Measurements from ENCODE around the gene HYAL3.

HYAL3 gene

DNA sequence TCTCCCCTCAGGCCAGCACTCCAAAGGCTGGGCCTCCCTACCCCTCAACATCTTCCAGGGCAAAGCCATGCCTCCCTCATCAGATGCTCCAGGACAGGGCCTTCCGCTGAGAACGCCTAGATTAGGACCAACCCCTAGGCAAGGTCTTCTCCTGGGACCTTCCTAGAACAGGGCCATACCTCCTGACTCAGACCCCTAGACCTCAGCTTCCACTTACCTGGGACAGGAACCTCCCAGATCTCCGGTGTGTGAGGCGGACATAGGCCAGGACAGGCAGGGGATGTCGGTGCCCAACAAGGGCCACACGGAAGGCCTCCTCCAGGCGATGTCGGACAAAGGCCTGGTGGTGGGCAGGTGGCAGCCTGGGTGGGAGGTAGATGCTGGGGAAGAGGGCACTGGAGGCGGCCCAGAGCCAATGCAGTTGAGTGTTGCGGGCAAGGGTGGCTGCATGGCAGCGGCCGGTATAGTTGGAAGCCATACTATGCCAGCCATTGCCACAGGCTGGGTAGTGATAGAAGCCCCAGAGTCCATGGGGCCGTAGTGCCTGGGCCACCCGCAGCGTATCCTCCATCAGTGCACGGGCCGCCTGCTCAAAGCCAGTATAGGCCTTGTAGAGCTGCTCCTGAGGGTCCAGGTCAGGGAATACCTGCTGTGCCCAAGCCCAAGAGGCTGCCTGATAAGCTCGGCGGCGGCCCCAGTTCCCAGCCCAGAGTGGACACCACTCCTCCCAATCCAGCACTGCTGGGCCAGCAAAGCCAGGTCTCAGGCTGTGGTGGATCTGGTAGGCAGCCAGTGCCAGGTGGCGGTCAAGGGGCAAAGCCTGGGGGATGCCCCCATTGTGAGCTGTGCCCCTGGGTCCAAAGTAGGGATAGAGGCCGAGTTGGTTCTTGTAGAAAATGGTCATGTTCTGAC is 4.5 kb downstream of the HYAL3 start:
- no peak for DNase-seq (ENCODE audit: low read depth)
- TF ChIP-seq, protein P1, sequence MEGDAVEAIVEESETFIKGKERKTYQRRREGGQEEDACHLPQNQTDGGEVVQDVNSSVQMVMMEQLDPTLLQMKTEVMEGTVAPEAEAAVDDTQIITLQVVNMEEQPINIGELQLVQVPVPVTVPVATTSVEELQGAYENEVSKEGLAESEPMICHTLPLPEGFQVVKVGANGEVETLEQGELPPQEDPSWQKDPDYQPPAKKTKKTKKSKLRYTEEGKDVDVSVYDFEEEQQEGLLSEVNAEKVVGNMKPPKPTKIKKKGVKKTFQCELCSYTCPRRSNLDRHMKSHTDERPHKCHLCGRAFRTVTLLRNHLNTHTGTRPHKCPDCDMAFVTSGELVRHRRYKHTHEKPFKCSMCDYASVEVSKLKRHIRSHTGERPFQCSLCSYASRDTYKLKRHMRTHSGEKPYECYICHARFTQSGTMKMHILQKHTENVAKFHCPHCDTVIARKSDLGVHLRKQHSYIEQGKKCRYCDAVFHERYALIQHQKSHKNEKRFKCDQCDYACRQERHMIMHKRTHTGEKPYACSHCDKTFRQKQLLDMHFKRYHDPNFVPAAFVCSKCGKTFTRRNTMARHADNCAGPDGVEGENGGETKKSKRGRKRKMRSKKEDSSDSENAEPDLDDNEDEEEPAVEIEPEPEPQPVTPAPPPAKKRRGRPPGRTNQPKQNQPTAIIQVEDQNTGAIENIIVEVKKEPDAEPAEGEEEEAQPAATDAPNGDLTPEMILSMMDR (IDR thresholded peaks at IDR 0.05; ENCODE audit: insufficient read depth, low read depth, low read length, missing control alignments) = no peak
- no peak overlapping the region for H3K4me3 ChIP-seq (ENCODE audit: low read length)

DNA sequence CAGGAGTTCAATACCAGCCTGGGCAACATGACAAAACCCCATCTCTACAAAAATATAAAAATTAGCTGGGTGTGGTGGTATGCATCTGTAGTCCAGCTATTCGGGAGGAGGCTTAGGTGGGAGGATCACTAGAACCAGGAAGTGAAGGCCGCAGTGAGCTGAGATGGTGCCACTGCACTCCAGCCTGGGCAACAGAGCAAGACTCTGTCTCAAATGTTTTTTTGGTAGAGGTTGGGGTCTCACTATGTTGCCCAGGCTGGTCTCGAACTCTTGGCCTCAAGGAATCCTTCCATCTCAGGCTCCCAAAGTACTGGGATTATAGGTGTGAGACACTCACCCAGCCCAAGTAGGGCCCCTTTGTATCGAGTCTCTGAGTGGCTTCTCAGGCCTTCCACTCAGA is 5.1 kb downstream of the HYAL3 start:
- TF ChIP-seq, protein P1 (IDR thresholded peaks at IDR 0.05; ENCODE audit: insufficient read depth, low read depth, low read length, missing control alignments) = no peak
- DNase-seq (ENCODE audit: low read depth) = no peak
- H3K4me3 ChIP-seq (ENCODE audit: low read length) = no peak overlapping the region

DNA sequence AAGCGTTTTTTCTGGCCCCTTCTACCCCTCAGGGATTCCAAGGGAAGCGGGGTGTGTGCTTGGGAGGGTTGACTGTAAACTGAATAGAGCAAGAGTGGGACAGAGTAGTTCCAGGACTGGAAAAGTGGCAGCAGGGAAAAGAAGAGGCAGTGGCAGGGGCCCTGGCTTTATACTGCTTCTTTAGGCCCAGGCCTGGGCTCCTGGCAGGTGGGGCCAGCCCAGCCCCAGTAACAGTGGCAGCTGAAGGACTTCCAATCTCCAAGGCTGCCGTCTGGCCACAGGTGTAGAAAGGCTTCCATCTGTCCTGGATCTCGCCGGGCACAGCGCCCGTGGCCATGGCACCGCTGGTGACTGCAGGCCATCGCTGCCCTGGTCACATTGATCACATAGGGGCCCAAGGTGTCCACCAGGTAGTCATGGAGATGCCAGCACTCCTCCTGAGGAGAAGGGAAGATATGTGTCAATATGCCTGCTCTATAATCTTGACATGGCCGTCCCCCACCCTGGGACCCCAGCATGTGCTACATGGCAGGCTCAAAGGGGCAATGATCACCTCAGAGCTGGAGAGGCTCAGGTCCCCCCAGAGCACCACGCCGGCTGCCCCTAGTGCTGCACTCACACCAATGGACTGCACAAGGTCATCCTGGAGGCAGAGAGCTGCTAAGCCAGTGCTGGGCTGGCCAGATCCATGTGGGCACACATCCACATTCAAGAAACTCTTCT is 6.0 kb downstream of the HYAL3 start:
- no peak for DNase-seq (ENCODE audit: low read depth)
- TF ChIP-seq, protein P1 (IDR thresholded peaks at IDR 0.05; ENCODE audit: insufficient read depth, low read depth, low read length, missing control alignments) = no peak
- H3K4me3 ChIP-seq (ENCODE audit: low read length) = peak overlapping the region; percentile 96

DNA sequence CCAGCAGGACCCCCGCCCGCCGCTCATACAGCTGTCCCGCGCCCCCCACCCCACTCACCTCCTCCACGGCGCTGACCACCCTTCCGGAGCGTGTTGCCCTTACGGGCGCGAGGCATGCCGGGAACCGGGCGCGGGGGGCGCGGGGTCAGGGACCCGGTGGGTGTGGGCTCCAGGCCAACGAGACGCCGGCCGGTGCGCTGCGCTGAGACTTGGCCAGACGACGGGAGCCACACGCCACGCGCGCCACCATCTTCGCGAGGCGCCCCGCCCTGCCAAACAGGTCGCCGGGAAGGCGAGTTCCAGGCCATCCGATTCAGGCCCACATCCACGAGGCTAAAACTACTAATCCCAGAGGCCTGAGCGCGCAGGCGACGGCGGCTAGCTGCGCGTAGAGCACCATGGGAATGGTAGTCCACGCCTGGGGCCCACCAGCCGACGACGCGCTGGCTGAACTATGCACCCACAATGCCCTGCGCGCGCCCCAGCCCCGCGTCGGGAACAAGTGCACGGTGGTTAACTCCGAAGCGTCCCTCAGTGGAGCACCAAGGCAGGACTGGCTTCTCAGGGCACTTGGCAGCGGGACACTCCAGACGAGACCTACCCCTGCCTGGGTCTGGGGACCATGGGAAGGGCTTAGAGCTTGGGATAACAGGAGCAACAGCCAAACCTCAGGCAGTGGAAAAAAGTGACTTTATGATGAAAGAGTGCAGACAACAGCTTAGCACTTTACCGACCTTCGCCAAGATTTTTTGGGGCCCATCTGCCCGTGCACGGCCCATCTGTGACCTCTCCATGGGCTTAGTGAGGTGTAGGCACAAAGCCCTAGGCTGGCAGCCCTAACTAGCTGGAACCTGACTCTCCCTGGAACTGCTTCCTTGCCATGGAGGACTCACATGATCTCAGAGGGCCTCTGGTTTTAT is 6.8 kb downstream of the HYAL3 start, which contains the start of gene IFRD2:
Gene IFRD2, minus strand, starts transcription at position 271 of the 920 bp plus-strand sequence. Its CDS starts 155 bp downstream, at position 116.
- H3K4me3 ChIP-seq (ENCODE audit: low read length) = peak within 1 kb of the TSS; percentile 96
- DNase-seq (ENCODE audit: low read depth) = peak; percentile 99
- TF ChIP-seq, protein P1 (IDR thresholded peaks at IDR 0.05; ENCODE audit: insufficient read depth, low read depth, low read length, missing control alignments) = no peak

DNA sequence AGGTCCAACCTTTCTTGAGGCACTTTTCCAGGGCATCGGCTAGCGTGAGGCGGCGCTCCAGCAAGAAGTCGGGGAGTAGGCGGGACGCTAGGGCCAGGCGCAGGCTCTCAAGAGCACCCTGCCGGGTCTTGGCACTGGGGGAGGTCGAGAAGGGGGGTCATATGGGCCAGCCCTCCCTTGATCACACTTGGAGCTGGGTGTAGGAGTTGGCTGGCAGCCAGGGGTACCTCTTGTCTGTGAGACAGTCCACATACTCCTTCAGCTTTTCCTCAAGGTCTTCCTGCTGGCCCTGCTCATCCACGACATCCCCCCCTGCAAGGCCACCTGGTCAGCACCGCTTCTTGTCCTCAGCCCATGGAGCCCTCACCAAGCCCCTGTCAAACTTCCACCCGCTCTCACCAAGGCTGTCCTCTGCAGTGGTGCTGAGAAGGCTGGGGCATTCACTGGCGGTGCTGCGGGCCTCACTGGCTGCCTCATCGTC is 9.0 kb downstream of the HYAL3 start:
- TF ChIP-seq, protein P1 (IDR thresholded peaks at IDR 0.05; ENCODE audit: insufficient read depth, low read depth, low read length, missing control alignments) = no peak
- no peak for DNase-seq (ENCODE audit: low read depth)
- H3K4me3 ChIP-seq (ENCODE audit: low read length) = no peak overlapping the region

DNA sequence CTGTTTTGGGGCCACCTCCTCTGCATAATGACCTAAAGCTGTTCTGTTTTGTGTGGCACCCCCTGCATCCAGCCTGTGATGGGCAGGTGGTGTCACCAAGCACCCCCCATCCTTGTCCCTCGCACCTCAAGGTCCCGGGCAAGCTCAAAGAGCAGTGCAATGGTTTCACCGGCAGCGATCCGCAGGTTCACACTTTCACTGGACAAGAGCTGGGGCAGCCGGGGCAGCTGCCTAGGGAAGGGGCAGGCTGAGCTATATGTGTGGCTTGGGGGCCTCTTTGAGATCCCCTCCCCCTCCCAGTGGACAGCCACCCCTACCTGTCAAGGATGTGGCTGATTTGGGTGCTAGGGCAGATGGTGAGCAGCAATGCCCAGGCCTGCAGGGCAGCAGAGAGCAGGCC is 10.1 kb downstream of the HYAL3 start:
- TF ChIP-seq, protein P1 (IDR thresholded peaks at IDR 0.05; ENCODE audit: insufficient read depth, low read depth, low read length, missing control alignments) = no peak
- no peak for DNase-seq (ENCODE audit: low read depth)
- no peak overlapping the region for H3K4me3 ChIP-seq (ENCODE audit: low read length)

All from epithelial cell of esophagus (primary cell).